GM20000 (cell line): ENCODE measurements around the gene GNAL.

Experiments used
- DNase-seq: peaks from one replicate; pipeline ENCODE4 v3.0.0; 2012; ENCODE audit warnings: low spot score
- TF ChIP-seq, protein P1 (sequence below): IDR thresholded peaks from 2 replicates; pipeline ENCODE4 v1.5.1; 2012; ENCODE audit warnings: mild to moderate bottlenecking, control low read depth; ENCODE audit errors: extremely low read depth, missing control alignments

The GNAL gene

DNA sequence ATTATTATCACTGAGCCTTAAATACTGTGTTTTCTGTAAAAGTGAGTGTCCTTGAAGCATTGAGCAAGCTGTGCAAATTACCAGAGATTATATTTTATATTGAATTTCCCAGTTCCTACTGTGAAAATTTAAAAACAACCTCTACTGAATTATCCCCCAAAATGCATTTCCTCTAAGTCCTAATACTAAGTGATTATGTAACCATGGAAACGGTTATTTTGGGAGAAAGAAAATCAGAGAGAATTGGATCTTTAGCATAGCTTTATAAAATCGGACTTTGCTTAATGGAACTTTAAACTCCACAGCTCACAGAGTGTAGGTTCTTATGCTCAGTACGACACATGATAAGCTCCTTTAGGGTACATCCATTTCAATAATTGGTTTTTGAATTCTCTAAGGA lies 142.9 kb downstream of the GNAL start:
- no peak for DNase-seq

DNA sequence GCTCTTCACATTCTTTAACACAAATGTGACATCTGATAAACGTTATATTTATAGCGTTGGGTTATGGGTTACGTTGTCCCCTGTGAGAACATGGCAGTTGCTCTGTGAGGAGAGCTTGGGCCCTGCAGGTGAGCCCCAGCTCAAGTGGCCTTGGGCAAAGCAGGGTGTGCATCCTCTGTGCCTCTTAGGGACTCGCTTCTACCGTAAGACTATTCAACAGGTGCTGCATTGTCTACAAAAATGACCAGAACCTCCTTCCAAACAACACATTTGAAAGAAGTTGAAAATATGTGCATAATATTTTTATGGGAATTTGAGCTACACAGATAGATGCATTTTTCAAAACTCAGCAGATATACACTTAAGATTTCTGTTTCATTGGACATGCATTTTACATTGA lies 145.7 kb downstream of the GNAL start:
- no peak for DNase-seq
- TF ChIP-seq, protein P1, sequence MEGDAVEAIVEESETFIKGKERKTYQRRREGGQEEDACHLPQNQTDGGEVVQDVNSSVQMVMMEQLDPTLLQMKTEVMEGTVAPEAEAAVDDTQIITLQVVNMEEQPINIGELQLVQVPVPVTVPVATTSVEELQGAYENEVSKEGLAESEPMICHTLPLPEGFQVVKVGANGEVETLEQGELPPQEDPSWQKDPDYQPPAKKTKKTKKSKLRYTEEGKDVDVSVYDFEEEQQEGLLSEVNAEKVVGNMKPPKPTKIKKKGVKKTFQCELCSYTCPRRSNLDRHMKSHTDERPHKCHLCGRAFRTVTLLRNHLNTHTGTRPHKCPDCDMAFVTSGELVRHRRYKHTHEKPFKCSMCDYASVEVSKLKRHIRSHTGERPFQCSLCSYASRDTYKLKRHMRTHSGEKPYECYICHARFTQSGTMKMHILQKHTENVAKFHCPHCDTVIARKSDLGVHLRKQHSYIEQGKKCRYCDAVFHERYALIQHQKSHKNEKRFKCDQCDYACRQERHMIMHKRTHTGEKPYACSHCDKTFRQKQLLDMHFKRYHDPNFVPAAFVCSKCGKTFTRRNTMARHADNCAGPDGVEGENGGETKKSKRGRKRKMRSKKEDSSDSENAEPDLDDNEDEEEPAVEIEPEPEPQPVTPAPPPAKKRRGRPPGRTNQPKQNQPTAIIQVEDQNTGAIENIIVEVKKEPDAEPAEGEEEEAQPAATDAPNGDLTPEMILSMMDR: no peak

More for the DNA sequence above, 142.9 kb downstream of the GNAL start:
- TF ChIP-seq, protein P1: no peak

DNA sequence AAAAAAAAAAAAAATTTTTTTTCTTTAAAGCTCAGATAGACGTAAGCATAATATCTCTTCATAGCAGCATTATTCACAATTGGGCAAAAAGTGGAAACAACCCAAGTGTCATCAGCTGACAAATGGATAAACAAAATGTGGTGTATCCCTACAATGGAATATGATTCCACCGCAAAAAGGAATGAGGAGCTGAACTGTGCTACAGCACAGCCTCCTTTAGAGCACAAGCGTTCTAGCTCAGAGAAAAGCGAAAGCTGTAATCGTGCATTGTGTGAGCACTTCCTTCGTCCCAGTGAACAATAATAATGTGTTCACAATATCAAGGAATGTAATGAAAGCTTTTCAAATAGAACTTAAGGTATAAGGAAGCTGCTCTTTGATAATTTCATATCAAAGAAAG lies 150.5 kb downstream of the GNAL start:
- DNase-seq: no peak
- TF ChIP-seq, protein P1: no peak

DNA sequence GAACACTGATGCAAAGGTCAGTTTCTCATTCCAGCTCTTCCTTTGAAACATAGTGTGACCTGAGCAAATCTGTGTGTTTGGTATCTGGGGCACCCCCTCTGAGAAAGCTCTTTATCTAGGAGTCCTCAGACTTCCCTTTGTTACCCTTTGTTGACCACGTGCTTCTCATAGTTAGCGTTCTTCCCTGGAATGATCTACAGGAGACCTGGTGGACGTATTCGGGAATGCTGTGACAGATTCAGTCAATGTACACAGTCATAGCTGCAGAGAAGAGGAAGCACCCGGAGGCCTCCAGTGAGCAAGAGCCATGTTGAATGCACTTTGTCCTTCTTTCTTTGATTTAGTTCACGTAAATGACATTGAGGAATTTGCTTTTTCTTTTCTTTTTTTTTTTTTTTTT lies 151.4 kb downstream of the GNAL start:
- TF ChIP-seq, protein P1: no peak
- no peak for DNase-seq

DNA sequence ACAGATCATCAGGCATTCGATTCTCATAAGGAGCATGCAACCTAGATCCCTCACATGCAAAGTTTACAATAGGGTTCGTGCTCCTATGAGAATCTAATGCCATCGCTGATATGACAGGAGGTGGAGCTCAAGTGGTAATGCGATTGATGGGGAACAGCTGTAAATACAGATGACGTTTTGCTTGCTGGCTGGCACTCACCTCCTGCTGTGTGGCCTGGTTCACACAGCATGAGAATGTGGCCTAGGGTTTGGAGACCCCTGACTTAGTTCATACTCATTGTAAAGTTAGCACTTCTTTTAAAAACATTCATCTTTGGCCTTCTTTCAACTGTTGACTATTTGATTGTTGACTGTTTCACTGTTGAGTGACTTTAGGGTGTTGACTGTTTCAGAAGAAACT lies 153.5 kb downstream of the GNAL start:
- TF ChIP-seq, protein P1: no peak
- no peak for DNase-seq

DNA sequence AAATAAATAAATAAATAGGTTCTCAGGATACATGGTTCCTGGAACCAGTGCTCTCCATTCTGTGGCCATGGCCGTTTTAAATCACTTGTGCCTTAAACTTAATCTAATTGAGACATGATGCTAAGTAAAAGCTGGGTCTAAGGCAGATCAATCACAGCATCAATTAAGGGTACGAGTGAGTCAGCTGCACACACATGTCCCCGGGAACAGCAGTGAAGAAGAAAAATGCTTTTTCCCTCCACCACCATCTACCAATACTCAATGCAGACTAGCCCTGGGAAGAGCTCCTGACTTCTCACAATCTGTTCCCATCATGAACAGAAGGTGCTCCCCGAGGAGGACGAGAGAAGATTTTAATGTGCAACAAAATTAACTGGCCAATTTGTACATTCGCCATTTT lies 155.4 kb downstream of the GNAL start:
- TF ChIP-seq, protein P1: no peak
- DNase-seq: no peak

DNA sequence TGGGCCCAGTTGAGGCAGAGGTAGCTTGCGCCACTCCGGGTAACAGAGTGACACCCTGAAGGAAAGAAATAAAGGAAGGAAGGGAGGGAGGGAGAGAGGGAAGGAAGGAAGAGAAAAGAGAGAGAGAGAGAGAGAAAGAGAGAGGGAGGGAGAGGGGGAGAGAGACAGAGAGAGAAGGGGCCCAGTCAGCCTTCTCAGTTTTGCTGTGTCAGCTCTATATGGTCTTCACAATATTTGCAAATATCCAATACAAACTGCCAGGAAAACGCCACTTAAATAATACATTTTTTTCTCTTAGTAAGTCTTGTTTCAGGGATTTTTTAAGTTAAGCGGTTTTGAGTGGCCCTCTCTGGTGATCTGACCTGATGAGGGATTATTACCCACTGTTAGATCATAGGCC lies 156.6 kb downstream of the GNAL start:
- no peak for DNase-seq
- TF ChIP-seq, protein P1: no peak

DNA sequence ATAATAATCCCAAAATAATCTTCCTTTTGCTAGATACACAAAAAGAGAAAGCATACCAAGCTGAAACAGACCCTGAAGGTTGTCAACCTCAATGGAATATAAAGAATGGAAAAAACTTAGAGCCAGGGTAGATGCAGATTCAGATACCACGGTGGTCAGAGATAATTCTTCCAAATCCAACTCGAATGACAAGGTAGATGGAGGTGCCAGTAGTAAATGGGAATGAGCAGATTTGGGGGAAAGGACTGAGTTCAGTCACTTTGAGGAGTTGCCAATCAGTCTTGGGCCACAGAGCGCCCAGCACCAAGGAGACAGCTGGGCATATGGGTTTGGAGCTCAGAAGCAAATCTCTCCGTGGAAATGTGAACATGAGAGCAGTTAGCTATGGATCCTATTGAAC lies 158.7 kb downstream of the GNAL start:
- no peak for DNase-seq
- TF ChIP-seq, protein P1: no peak
